HG02759 (cell line): ENCODE results near the gene PCDH9.

ENCODE experiments used
- ATAC-seq: cut with Tn5 transposase; IDR thresholded peaks from one replicate; pipeline ENCODE4 v1.9.1; 2021; ENCODE audit warnings: mild to moderate bottlenecking, moderate library complexity; ENCODE audit not compliant: unreplicated experiment

The PCDH9 gene

DNA sequence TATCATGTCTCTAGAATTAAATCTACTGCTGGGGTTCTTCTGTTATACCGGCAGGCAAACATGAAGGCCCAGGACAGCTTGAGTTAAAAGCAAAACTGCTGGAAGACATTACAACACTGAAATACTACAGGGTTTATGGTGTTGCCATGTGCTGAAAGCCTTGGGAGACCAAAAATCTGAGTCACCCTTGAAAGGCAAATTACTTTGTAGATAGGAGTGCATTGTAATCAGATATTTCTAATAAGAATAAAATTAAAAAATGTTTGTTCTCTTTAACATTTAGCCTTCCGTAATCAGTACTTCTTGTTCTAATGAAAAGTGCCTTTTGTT is 181.3 kb downstream of the PCDH9 start:
- no peak for ATAC-seq

GRCh38 chr13:67048084-67048820 is 181.9 kb downstream of the PCDH9 start:
- ATAC-seq = peak; percentile 92

DNA sequence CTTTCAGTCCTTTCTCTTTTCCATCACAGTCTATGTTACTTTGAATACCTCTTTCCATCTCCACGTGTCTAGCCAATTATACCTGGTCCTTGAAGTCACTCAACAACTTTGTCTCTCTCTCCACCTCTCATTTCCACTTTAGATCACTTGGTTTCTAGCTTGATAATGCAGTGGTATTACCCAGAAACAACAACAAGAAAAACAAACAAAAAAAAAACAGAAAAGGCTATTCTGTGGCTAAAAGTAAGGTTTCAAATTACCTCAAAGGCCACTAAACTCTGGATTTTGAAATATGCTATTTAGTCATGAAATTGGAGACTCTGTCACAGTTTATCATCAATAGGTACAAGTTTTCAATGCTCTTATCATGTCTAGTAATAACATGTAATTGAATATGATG is 184.8 kb downstream of the PCDH9 start:
- no peak for ATAC-seq

GRCh38 chr13:67043901-67044300 is 186.2 kb downstream of the PCDH9 start:
- no peak for ATAC-seq

GRCh38 chr13:67042556-67042955 is 187.6 kb downstream of the PCDH9 start:
- ATAC-seq = no peak

GRCh38 chr13:67036699-67037457 is 193.3 kb downstream of the PCDH9 start:
- no peak for ATAC-seq

DNA sequence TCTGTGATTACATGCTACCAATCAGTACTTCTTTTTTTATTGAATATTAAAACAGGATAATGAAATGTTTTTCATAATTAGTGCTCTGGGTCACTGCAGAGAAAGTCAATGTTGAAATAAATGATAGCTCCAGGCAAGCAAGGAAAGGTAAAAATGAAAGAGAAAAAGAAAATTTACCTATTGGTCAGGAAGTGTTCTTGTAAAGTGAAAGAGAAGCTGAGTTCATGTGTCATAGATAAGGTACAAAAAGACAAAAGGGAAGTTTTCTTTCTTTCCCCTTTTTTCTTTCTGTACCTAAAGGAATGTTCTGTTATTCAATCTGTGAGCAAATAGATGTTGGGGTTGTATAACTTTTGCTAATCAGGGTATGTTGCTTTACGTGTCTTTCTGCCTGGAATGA is 197.0 kb downstream of the PCDH9 start:
- no peak for ATAC-seq

DNA sequence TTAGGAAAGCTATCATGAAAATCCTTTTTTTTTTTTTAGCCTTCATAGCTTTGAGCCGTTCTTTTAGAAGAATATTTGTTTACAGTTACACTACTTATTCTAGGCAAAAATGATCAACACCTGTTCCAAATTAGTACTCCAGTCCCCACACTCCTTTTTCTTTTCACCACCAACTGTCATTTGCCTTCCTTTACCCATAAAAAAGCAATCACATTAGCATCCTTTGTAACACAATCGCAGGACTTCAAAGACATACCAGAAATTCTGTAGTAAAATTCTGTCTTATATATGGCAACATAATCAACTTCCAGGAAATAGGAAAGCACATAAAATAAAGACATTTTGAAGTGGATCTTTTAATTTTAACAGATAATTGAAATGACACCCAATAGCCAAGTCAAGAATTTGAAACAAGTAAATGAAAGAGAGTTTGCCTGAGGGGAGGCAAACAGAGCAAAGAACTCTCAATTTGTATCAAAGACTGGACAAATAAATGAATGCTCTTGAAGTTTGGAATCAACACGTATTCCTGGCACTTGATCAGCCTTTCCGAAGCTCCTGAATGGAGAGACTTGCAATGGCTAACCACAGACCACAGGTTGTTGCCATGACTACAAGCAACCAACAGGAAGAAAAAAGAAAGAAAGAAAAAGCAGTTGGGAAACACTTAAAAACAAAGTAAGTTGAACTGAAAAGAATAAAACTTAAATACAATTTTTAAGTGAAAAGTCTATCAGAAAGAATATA is 206.8 kb downstream of the PCDH9 start:
- no peak for ATAC-seq

DNA sequence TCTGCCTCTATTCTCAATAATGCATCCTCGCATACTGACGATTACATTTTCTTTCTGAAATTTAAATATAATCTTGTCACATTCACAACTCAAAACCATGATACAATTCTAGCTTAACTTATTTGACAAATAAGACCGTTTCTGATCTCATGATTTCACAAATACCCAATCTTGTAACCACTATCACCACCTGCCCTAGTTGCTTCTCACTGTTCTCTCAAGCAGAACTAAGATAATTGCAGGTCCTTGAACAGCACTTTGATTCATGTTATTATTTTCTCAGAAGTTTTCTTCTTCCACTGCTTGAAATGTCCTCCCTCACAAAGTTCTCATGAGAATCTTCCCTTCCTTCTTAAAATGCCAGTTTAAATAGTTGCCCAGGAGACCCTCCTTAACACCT is 211.4 kb downstream of the PCDH9 start:
- ATAC-seq = no peak

GRCh38 chr13:67017276-67017675 is 212.9 kb downstream of the PCDH9 start:
- ATAC-seq = no peak

GRCh38 chr13:67015976-67016600 is 214.0 kb downstream of the PCDH9 start:
- no peak for ATAC-seq

DNA sequence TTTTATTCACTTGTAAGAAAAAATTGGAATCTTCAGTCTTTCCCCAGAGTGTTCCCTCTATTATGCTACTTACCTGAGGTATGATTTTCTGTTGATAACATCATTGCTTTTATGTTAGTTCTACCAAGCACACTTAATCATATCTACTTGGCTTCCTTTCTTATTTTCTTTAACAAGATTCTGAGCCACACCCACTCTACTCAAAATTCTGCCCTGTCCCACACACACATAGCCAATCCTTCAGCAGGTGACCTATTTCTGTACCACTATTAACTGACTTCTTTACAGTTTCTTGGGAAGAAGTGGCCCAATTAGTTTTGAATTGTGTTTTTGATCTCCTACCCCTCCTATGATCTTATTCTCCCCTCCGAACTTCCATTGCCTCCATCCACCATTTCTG is 215.7 kb downstream of the PCDH9 start:
- no peak for ATAC-seq

GRCh38 chr13:67013709-67014108 is 216.4 kb downstream of the PCDH9 start:
- no peak for ATAC-seq

DNA sequence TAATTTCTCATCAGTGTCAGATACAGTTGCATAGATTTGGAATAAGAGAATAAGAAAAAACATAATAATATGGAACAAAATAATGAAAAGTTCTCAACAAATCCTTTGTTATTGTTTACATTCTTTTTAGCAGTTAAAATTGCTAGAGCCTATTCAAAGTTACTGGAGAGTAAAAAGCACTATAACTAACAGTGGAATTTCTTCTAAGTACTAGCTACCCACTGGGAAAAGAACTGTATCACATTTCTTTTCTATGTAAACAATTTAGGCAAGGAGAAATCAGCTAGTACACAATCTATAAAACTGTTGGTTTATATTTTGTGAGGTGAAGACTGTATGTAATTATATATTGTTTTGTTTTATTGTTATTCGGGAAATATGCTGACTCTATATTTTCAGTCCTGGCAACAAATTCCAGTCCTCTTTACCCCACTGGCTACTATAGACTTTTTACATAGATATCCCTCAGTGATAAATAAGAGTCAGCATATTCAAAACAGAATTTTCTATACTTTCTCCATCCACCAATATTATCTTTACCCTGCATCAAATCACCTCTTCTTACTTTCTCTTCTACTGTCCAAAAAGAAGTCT is 222.0 kb downstream of the PCDH9 start:
- ATAC-seq = no peak

GRCh38 chr13:67004511-67004910 is 225.6 kb downstream of the PCDH9 start:
- no peak for ATAC-seq

DNA sequence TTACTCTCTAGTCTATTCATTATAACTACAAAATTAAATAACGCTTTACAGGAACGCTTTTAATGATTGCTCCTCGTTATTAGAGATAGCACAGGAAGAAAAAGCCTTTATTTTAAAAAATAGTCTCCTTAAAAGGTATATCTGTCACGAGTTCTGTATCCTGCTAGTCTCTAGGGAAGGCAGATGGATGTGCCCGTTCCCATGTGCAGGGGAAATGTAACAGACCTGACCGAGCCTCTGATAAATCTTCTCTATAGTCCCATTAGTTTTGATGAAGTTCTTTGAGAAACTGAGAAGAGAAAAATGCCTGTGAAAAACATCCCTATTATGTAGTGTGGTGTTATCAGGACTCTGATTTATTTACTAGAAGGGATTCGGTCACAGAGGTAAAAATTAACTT is 226.4 kb downstream of the PCDH9 start:
- ATAC-seq = no peak

GRCh38 chr13:67001363-67001762 is 228.8 kb downstream of the PCDH9 start:
- no peak for ATAC-seq

DNA sequence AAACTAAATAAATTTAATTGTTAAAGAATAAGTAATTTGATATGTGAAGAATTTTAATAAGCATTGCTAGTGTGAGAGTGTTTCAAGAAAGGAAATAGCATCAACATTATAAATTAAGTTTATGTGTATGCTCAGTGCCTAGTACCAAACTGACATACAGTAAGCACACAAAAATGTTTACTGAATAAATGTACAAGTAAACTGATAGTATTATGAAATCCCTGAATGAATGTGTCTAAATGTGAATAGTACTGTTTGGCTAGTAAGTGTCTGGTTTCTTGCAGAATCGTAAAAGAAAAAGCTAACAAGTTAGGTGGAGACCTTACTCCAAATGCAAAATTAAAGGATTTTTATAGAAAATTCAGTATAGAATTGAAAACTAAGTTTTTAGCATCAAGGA is 233.6 kb downstream of the PCDH9 start:
- ATAC-seq = no peak

DNA sequence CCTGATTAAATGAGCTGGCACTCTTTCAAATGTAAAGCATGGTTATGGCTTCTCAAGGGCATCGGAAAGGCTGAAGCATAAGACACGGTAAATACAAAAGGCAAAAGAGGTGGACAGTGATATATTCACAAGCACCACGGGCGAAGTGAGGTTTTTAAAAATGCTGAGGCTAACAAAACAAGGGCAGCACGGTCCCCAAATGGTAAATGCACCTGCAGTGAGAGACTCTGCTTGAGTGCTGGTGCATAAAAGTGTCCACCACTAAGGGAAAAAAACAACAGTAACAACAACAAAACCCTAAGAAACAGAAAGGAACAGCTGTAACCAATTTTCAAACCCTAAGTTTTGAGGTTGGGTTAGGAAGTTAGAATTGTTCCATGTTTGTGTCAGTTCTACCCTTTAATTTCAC is 234.9 kb downstream of the PCDH9 start:
- peak; percentile 74 for ATAC-seq

DNA sequence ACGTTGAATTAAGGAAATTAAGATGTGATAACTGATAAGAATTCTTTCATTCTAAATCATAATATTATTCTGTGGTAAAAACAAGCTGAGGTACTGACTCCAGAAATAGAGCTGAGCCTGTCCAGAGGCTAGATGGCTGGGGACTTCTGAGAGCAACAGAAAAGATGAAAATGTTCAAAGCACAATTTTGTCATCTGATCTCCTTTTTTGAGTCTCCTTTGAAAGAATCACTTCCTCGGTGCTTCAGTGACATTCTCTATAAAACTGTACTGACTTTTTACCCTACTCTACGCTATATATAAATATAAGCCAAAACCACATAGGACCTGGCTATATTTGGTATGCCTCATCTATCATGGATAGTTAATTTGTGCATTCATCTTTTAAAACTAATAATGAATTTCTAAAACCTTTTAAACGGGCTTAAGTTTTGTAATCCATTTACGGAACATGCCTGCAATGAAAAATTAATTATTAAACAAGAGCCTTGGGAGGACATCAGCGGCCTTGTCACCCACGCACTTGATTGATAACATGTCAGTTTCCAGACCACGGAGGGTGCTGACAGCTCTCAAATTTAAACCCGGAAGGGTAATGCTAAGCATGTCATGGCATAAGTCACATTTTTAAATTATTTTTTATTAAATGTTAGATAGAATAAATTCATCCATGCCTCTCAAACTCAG is 235.5 kb downstream of the PCDH9 start:
- ATAC-seq = peak; percentile 50
